SK-N-SH (cell line): ENCODE measurements around the gene PPP6R2. TPM values are rescaled to one million over a fixed set of nuclear protein-coding genes. Genes with fewer than 3 reads are reported as not detected.

ENCODE experiments used
- CTCF ChIA-PET: fragments of 300-600, 350-600 bp; formaldehyde crosslinking; extraction: SDS; loops from one replicate; lab custom pipeline; 2021; lab: Yijun Ruan, JAX
- POLR2A ChIA-PET: fragments of 350-600 bp; sonication (Branson Sonifier 250); formaldehyde crosslinking; extraction: SDS; loops from one replicate; lab custom pipeline; 2020; ENCODE audit warnings: antibody characterized with exemption, inconsistent platforms; lab: Yijun Ruan, JAX
- DNase-seq: peaks from one replicate; pipeline ENCODE4 v3.0.0; 2012
- H2AFZ ChIP-seq: fragments of 200-600 bp; sonication (generic); 2 replicates; pipeline ENCODE4 v1.8.1; 2016; ENCODE audit warnings: antibody characterized with exemption, mild to moderate bottlenecking, low read depth
- H3F3A ChIP-seq: fragments of 200-600 bp; sonication (generic); replicated peaks from 2 replicates; pipeline ENCODE3; 2016; ENCODE audit warnings: antibody characterized with exemption, mild to moderate bottlenecking; ENCODE audit not compliant: insufficient read depth
- H3K27ac ChIP-seq, 2 experiments: fragments of 200-500 bp in 1 of 2; fragments of 200-600 bp in 1 of 2; sonication (Bioruptor generic) in 1 of 2; sonication (generic), shearing (Covaris generic) in 1 of 2; 2 replicates each; pipeline versions ENCODE4 v1.5.1 to v1.6.1; 2014 to 2016; ENCODE audit warnings: low read depth in 2 of 2, inconsistent platforms in 1 of 2, low read length in 1 of 2, mild to moderate bottlenecking in 1 of 2, mixed read lengths in 1 of 2
- H3K27me3 ChIP-seq: fragments of 200-600 bp; sonication (generic), shearing (Covaris generic); 2 replicates; pipeline ENCODE4 v1.6.1; 2016; ENCODE audit warnings: mixed run types; ENCODE audit not compliant: insufficient read depth
- H3K36me3 ChIP-seq, 2 experiments: fragments of 200-500 bp in 1 of 2; fragments of 200-600 bp in 1 of 2; sonication (Bioruptor generic) in 1 of 2; sonication (generic) in 1 of 2; replicated peaks in 1 of 2; 2 replicates each; pipeline versions ENCODE3 to v1.5.1; 2014 to 2016; ENCODE audit warnings: low read length in 1 of 2, mild to moderate bottlenecking in 1 of 2; ENCODE audit not compliant: insufficient read depth in 2 of 2, control insufficient read depth in 1 of 2
- H3K4me1 ChIP-seq, 2 experiments: fragments of 200-500 bp in 1 of 2; fragments of 200-600 bp in 1 of 2; sonication (Bioruptor generic) in 1 of 2; sonication (generic), shearing (Covaris generic) in 1 of 2; 2 replicates each; pipeline versions ENCODE4 v1.5.1 to v1.6.1; 2014 to 2016; ENCODE audit warnings: low read depth in 1 of 2, low read length in 1 of 2, mixed run types in 1 of 2; ENCODE audit not compliant: insufficient read depth in 2 of 2, control insufficient read depth in 1 of 2
- H3K4me2 ChIP-seq: fragments of 200-600 bp; sonication (generic), shearing (Covaris generic); 2 replicates; pipeline ENCODE4 v1.6.1; 2017; ENCODE audit warnings: mixed run types
- H3K4me3 ChIP-seq, 2 experiments: fragments of 200-500 bp in 1 of 2; fragments of 200-600 bp in 1 of 2; sonication (Bioruptor generic) in 1 of 2; sonication (generic), shearing (Covaris generic) in 1 of 2; 2 replicates each; pipeline versions ENCODE4 v1.5.1 to v1.8.1; 2014 to 2016; ENCODE audit warnings: low read depth in 2 of 2, inconsistent platforms in 1 of 2, low read length in 1 of 2, mild to moderate bottlenecking in 1 of 2, mixed read lengths in 1 of 2, moderate library complexity in 1 of 2
- H3K79me2 ChIP-seq: fragments of 200-600 bp; sonication (generic); 2 replicates; pipeline ENCODE4 v1.8.1; 2017; ENCODE audit warnings: mild to moderate bottlenecking; ENCODE audit not compliant: insufficient read depth
- H3K9ac ChIP-seq: fragments of 200-600 bp; sonication (generic); 2 replicates; pipeline ENCODE4 v1.6.1; 2017; ENCODE audit warnings: mixed run types
- H3K9me2 ChIP-seq: fragments of 200-600 bp; sonication (generic); 2 replicates; pipeline ENCODE4 v1.6.1; 2017; ENCODE audit warnings: mixed run types
- H3K9me3 ChIP-seq: fragments of 200-600 bp; sonication (generic); 2 replicates; pipeline ENCODE4 v1.6.1; 2017; ENCODE audit warnings: mixed run types, mild to moderate bottlenecking, moderate library complexity
- H4K20me1 ChIP-seq: fragments of 200-600 bp; sonication (generic); 2 replicates; pipeline ENCODE4 v1.6.1; 2017; ENCODE audit warnings: mild to moderate bottlenecking, mixed run types; ENCODE audit not compliant: insufficient read depth
- ELF1 ChIP-seq: IDR thresholded peaks from 2 replicates; pipeline ENCODE4 v1.4.0; 2012
- FOXJ3 ChIP-seq: sonication (generic); formaldehyde crosslinking; IDR thresholded peaks from 2 replicates; pipeline ENCODE4 v1.5.1; 2020; ENCODE audit warnings: mild to moderate bottlenecking, missing genetic modification reagents
- GATA2 ChIP-seq: sonication (generic); formaldehyde crosslinking; IDR thresholded peaks from 2 replicates; pipeline ENCODE4 v1.5.0; 2020; ENCODE audit warnings: mild to moderate bottlenecking, missing genetic modification reagents
- MXI1 ChIP-seq: IDR thresholded peaks from 2 replicates; pipeline ENCODE4 v1.6.1; 2012; ENCODE audit warnings: mild to moderate bottlenecking, low read depth, low read length, improper control_type of control experiment
- NFIC ChIP-seq: IDR thresholded peaks from 2 replicates; pipeline ENCODE4 v1.4.0; 2012; ENCODE audit warnings: borderline replicate concordance
- POLR2AphosphoS5 ChIP-seq: IDR thresholded peaks from 2 replicates; pipeline ENCODE4 v1.6.1; 2012; ENCODE audit warnings: low read depth, low read length
- RFX5 ChIP-seq: IDR thresholded peaks from 2 replicates; pipeline ENCODE4 v1.6.1; 2012; ENCODE audit warnings: mild to moderate bottlenecking, improper control_type of control experiment, low read length
- SIN3A ChIP-seq: IDR thresholded peaks from 2 replicates; pipeline ENCODE4 v1.6.1; 2012; ENCODE audit warnings: low read depth, mild to moderate bottlenecking, low read length, moderate library complexity, borderline replicate concordance
- TCF12 ChIP-seq: IDR thresholded peaks from 2 replicates; pipeline ENCODE4 v1.4.0; 2012
- WGBS: methylation state at CpG from one replicate; pipeline ENCODE4 v1.1.6; 2017; ENCODE audit warnings: low lambda C conversion rate; 5-methylcytosine and 5-hydroxymethylcytosine counted together
- polyA plus RNA-seq, 3 experiments: library from polyadenylated mRNA; depleted of rRNA; stranded (reverse); fragments of >200 nt; gene quantifications; 2 replicates each; pipeline ENCODE4 v1.2.3, GENCODE V29; 2012
- TF ChIP-seq, protein P1 (sequence below): IDR thresholded peaks from 2 replicates; pipeline ENCODE4 v1.4.0; 2012; ENCODE audit warnings: low read depth, borderline replicate concordance
- TF ChIP-seq, protein P2 (sequence below): fragments of 200-600 bp; sonication (generic); IDR thresholded peaks from 2 replicates; pipeline ENCODE4 v1.6.1; 2017; ENCODE audit warnings: antibody characterized with exemption, mild to moderate bottlenecking, moderate library complexity
- TF ChIP-seq, protein P3 (sequence below): IDR thresholded peaks from 2 replicates; pipeline ENCODE4 v1.4.0; 2012; ENCODE audit warnings: low read depth
- TF ChIP-seq, protein P4 (sequence below): IDR thresholded peaks from 2 replicates; pipeline ENCODE4 v1.6.1; 2012; ENCODE audit warnings: mild to moderate bottlenecking, low read depth, low read length, moderate library complexity

Gene PPP6R2
- polyA plus RNA-seq, 1 of the 3 experiments (the other 2 are of a cell fraction): 45.7 TPM

DNA sequence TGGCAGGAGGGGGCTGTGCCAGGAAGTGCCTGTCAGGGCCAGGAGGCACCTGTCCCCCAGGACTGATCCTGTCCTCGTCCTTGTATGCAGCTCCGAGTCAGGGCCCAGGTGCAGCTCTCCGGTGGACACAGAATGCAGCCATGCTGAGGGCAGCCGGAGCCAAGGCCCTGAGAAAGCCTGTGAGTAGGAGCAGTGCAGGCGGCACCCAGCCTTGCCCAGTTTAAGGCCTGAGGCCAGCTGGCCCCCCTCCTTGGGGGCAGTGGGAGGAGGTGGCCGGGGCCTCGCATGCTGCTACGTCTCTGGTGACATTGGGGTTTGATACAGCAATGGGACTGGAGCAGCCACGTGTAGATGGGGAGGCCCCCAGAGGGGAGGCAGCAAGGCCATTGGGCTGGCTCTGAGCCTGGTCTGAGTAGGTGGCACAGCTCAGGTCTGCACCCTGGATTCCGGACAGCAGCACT lies 96.8 kb downstream of the PPP6R2 start:
- no peak overlapping the region for H3K4me2 ChIP-seq
- no peak overlapping the region for H2AFZ ChIP-seq
- WGBS: 88% methylated on average over 4 of the region's 10 CpGs
- peaks cover 3% of the 10 kb centered on the region; the same call in 1 of the 2 replicates for H4K20me1 ChIP-seq
- peaks cover 8% of the 10 kb centered on the region for H3F3A ChIP-seq
- TF ChIP-seq MXI1 (no peak), TCF12 (no peak), SIN3A (no peak), ELF1 (no peak), NFIC (no peak), RFX5 (no peak), POLR2AphosphoS5 (no peak), FOXJ3 (CRISPR knock-in tag) (no peak), GATA2 (no peak)
- TF ChIP-seq, protein P1, sequence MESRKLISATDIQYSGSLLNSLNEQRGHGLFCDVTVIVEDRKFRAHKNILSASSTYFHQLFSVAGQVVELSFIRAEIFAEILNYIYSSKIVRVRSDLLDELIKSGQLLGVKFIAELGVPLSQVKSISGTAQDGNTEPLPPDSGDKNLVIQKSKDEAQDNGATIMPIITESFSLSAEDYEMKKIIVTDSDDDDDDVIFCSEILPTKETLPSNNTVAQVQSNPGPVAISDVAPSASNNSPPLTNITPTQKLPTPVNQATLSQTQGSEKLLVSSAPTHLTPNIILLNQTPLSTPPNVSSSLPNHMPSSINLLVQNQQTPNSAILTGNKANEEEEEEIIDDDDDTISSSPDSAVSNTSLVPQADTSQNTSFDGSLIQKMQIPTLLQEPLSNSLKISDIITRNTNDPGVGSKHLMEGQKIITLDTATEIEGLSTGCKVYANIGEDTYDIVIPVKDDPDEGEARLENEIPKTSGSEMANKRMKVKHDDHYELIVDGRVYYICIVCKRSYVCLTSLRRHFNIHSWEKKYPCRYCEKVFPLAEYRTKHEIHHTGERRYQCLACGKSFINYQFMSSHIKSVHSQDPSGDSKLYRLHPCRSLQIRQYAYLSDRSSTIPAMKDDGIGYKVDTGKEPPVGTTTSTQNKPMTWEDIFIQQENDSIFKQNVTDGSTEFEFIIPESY: no peak
- TF ChIP-seq, protein P2, sequence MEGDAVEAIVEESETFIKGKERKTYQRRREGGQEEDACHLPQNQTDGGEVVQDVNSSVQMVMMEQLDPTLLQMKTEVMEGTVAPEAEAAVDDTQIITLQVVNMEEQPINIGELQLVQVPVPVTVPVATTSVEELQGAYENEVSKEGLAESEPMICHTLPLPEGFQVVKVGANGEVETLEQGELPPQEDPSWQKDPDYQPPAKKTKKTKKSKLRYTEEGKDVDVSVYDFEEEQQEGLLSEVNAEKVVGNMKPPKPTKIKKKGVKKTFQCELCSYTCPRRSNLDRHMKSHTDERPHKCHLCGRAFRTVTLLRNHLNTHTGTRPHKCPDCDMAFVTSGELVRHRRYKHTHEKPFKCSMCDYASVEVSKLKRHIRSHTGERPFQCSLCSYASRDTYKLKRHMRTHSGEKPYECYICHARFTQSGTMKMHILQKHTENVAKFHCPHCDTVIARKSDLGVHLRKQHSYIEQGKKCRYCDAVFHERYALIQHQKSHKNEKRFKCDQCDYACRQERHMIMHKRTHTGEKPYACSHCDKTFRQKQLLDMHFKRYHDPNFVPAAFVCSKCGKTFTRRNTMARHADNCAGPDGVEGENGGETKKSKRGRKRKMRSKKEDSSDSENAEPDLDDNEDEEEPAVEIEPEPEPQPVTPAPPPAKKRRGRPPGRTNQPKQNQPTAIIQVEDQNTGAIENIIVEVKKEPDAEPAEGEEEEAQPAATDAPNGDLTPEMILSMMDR: no peak
- TF ChIP-seq, protein P3, sequence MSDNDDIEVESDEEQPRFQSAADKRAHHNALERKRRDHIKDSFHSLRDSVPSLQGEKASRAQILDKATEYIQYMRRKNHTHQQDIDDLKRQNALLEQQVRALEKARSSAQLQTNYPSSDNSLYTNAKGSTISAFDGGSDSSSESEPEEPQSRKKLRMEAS: no peak
- TF ChIP-seq, protein P4, sequence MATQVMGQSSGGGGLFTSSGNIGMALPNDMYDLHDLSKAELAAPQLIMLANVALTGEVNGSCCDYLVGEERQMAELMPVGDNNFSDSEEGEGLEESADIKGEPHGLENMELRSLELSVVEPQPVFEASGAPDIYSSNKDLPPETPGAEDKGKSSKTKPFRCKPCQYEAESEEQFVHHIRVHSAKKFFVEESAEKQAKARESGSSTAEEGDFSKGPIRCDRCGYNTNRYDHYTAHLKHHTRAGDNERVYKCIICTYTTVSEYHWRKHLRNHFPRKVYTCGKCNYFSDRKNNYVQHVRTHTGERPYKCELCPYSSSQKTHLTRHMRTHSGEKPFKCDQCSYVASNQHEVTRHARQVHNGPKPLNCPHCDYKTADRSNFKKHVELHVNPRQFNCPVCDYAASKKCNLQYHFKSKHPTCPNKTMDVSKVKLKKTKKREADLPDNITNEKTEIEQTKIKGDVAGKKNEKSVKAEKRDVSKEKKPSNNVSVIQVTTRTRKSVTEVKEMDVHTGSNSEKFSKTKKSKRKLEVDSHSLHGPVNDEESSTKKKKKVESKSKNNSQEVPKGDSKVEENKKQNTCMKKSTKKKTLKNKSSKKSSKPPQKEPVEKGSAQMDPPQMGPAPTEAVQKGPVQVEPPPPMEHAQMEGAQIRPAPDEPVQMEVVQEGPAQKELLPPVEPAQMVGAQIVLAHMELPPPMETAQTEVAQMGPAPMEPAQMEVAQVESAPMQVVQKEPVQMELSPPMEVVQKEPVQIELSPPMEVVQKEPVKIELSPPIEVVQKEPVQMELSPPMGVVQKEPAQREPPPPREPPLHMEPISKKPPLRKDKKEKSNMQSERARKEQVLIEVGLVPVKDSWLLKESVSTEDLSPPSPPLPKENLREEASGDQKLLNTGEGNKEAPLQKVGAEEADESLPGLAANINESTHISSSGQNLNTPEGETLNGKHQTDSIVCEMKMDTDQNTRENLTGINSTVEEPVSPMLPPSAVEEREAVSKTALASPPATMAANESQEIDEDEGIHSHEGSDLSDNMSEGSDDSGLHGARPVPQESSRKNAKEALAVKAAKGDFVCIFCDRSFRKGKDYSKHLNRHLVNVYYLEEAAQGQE: no peak
- no peaks in the 10 kb centered on the region for H3K79me2 ChIP-seq
- DNase-seq: no peak
- no peaks in the 10 kb centered on the region for H3K9me3 ChIP-seq
- H3K4me3 ChIP-seq: no peak overlapping the region
- CTCF ChIA-PET: interaction anchor here (1.2 to 1.5 kb wide), 2 partner anchors 19 to 188 kb away, joined by 3 read pairs; no protein-coding TSS in a partner anchor
- H3K27me3 ChIP-seq: no peaks in the 10 kb centered on the region
- H3K9me2 ChIP-seq: no peaks in the 10 kb centered on the region
- POLR2A ChIA-PET: no interaction called here
- H3K27ac ChIP-seq: no peak overlapping the region
- H3K36me3 ChIP-seq: peaks cover 0 to 73% of the 10 kb centered on the region in 2 experiments
- peaks cover 5 to 9% of the 10 kb centered on the region in 2 experiments; a peak in 1 of 4 replicates for H3K4me1 ChIP-seq
- H3K9ac ChIP-seq: no peak overlapping the region
